ENCODE measurements around the gene CIAO3. TPM values are rescaled to one million over a fixed set of nuclear protein-coding genes. Genes with fewer than 3 reads are reported as not detected.

CIAO3 gene
- total RNA-seq, 2 donors from 2014 or later: 23.3 to 25.5 TPM

DNA sequence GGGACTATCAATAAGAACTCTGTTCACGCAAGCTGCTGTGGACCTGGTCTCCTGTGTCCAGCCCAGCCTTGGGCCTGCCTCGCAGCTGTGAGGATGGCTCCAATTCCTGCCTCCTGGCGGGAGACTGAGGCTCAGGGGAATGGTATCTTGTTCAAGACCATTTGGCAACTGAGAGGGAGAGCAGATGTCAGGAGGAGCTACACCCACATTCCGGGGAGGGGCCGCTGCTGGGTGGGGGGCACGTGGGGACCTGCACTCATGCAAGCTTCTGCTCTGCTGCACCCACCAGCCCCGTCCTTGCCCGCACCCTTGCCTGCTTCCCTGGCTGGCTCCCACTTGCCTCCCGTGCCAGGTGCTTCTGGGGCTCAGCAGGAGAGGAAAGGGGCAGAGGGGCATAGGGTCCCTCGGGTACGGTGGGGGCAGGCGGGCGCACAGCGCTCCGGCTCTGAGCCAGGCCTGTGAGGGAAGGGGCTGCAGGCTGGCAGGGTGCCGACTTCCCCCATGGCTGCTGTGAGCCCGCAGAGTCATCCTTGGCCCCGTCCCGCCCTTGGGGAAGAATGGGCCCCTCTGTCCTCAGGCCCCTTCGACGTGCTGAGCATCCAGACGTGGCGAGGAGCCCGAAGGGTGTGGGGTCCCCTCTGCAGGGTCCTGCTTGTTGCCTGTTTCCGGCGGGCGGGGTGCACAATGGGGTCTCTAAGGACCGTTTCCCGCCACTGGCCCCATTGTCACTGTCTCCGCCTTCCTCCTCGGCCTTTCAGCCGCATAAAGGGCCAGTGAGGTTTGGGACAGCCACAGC, 23.1 kb downstream of the CIAO3 start:
- H3K4me1 ChIP-seq: peaks cover 0 to 58% of the 10 kb centered on the region in 2 donors

DNA sequence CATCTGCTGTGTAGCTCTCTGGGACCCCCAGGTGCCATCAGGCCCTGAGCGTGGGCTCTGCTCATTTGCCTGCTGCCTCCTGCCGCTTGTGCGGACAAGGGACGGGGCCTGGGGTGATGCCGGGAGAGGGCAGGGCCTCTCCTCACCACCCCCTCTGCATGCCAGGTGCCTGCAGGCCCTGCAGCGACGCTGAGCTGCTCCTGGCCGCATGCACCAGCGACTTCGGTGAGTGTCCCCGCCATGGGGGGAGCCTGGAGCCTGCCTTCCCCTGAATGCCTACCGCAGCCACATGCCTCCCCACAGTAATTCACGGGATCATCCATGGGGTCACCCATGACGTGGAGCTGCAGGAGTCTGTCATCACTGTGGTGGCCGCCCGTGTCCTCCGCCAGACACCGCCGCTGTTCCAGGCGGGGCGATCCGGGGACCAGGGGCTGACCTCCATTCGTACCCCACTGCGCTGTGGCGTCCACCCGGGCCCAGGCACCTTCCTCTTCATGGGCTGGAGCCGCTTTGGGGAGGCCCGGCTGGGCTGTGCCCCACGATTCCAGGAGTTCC, 23.9 kb downstream of the CIAO3 start:
- H3K27me3 ChIP-seq: no peaks in the 10 kb centered on the region
- TF ChIP-seq, protein P1, sequence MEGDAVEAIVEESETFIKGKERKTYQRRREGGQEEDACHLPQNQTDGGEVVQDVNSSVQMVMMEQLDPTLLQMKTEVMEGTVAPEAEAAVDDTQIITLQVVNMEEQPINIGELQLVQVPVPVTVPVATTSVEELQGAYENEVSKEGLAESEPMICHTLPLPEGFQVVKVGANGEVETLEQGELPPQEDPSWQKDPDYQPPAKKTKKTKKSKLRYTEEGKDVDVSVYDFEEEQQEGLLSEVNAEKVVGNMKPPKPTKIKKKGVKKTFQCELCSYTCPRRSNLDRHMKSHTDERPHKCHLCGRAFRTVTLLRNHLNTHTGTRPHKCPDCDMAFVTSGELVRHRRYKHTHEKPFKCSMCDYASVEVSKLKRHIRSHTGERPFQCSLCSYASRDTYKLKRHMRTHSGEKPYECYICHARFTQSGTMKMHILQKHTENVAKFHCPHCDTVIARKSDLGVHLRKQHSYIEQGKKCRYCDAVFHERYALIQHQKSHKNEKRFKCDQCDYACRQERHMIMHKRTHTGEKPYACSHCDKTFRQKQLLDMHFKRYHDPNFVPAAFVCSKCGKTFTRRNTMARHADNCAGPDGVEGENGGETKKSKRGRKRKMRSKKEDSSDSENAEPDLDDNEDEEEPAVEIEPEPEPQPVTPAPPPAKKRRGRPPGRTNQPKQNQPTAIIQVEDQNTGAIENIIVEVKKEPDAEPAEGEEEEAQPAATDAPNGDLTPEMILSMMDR (IDR thresholded peaks at IDR 0.05): no peak
- no peak for DNase-seq (ENCODE audit: low spot score)
- no peak overlapping the region for H3K4me3 ChIP-seq
- no peaks in the 10 kb centered on the region for H3K36me3 ChIP-seq
- H3K9me3 ChIP-seq: no peaks in the 10 kb centered on the region
- H3K4me1 ChIP-seq: peaks cover 0 to 55% of the 10 kb centered on the region in 2 donors
- H3K27ac ChIP-seq: no peak overlapping the region

More for the DNA sequence above, 23.1 kb downstream of the CIAO3 start:
- H3K9me3 ChIP-seq: no peaks in the 10 kb centered on the region
- DNase-seq (ENCODE audit: low spot score): no peak
- TF ChIP-seq, protein P1 (IDR thresholded peaks at IDR 0.05): no peak
- H3K4me3 ChIP-seq: no peak overlapping the region
- no peaks in the 10 kb centered on the region for H3K27me3 ChIP-seq
- H3K27ac ChIP-seq: no peak overlapping the region
- H3K36me3 ChIP-seq: no peaks in the 10 kb centered on the region

DNA sequence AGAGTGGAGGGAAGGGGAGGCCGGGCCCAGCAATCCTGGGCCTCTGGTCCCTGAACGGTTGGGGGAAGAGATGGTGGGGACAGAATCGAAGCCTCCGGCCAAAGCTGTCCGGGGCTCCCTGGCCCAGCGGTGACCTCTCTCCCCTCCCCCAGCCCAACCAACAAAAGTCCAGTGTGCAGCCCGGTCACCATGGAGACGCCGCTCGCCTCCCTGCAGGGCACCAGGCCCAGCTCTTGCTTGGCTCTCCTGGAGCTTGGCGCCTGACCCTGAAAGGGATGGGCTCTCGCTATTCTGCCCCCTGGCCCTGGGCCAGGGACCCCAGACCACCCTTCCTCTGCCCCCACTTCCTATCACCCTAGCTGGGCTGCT, 24.6 kb downstream of the CIAO3 start:
- DNase-seq (ENCODE audit: low spot score): no peak
- Histone ChIP-seq H3K9me3 (no peaks in the 10 kb centered on the region), H3K27ac (no peak overlapping the region), H3K36me3 (no peaks in the 10 kb centered on the region), H3K4me3 (peak overlapping the region; percentile 73 to 81), H3K4me1 (peaks cover 0 to 54% of the 10 kb centered on the region in 2 donors), H3K27me3 (peaks cover 0 to 2% of the 10 kb centered on the region in 2 donors)
- TF ChIP-seq, protein P1 (IDR thresholded peaks at IDR 0.05): no peak

DNA sequence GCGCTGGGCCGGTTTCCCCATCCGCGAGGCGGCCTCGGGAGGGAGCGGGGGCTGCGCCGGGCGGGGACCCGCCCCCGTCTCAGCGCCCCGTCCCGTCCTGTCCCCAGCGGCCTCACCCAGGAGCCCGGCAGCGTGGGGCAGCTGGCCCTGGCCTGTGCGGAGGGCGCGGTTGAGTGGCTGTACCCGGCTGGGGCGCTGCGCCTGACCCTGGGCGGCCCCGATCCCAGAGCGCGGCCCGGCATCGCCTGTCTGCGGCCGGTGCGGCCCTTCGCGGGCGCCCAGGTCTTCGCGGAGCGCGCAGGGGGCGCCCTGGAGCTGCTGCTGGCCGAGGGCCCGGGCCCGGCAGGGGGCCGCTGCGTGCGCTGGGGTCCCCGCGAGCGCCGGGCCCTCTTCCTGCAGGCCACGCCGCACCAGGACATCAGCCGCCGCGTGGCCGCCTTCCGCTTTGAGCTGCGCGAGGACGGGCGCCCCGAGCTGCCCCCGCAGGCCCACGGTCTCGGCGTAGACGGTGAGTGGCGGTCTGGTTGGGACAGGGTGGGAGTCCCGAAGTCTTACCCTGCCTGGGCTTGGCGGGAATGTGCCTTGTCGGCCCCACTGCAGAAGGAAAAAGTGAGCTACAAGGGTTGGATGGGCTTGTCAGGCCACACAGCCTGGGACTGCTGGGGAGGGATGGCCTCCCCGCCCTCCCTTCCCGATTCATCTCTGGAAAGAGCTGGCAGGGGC, 25.2 kb downstream of the CIAO3 start:
- no peaks in the 10 kb centered on the region for H3K36me3 ChIP-seq
- peak overlapping the region; percentile 73 to 81 for H3K4me3 ChIP-seq
- H3K27me3 ChIP-seq: peaks cover 0 to 8% of the 10 kb centered on the region in 2 donors
- H3K27ac ChIP-seq: peak overlapping the region in 1 of 2 donors; percentile 40
- peaks cover 0 to 52% of the 10 kb centered on the region in 2 donors for H3K4me1 ChIP-seq
- TF ChIP-seq, protein P1 (IDR thresholded peaks at IDR 0.05): no peak
- DNase-seq (ENCODE audit: low spot score): no peak
- H3K9me3 ChIP-seq: no peaks in the 10 kb centered on the region

DNA sequence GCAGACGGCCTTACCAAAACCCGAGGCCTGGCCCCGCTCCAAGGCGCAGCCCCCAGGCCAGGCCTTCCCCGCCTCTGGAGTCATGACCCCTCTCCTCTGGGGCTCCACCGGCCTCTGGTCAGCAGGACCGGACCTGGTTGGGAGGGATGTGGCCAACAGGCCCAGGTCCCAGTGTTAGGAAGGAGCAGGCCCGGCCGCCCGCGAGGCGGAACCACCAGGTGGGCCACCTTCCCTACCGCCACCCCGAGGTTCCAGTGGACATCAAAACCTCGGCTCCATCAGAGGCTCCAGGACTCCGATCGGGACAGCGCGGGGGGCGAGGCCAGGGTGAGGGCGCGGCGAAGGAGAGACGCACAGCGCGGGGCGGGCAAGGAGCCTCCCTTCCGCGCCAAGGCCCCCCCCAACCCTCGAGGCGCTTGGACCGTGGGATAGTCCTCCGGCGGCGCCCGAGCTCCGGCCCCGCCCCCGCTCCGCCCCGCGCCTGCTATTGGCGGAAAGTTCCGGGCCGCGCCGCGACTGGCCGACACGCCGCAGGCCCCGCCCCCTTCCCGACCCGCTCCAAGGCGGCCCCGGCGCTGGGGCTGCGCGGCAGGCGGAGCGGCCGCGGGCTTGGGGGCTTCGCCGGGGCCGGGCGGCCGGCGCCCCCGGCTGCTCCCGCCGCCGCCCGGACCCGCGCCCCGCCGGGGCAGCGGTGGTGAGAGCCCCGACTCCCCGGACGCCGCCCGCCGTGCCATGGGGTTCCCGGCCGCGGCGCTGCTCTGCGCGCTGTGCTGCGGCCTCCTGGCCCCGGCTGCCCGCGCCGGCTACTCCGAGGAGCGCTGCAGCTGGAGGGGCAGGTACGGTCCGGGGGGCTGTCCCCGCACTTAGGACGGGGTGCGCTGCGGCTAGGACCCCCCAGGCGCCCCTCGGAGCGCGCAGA, 26.0 kb downstream of the CIAO3 start, which contains the start of gene METRN:
Gene METRN (plus strand): TSS at position 561 of the 919 bp plus-strand sequence. CDS start 172 bp downstream, at position 733.
- peaks cover 0 to 10% of the 10 kb centered on the region in 2 donors for H3K27me3 ChIP-seq
- DNase-seq (ENCODE audit: low spot score): peak; percentile 90
- TF ChIP-seq, protein P1 (IDR thresholded peaks at IDR 0.05): no peak
- peaks cover 0 to 52% of the 10 kb centered on the region in 2 donors for H3K4me1 ChIP-seq
- peak within 1 kb of the TSS; percentile 73 to 81 for H3K4me3 ChIP-seq
- H3K9me3 ChIP-seq: no peaks in the 10 kb centered on the region
- H3K27ac ChIP-seq: peak within 1 kb of the TSS in 1 of 2 donors; percentile 40
- H3K36me3 ChIP-seq: no peaks in the 10 kb centered on the region
